ENCODE data around the gene KLHL21. TPM values are rescaled to one million over a fixed set of nuclear protein-coding genes. Genes with fewer than 3 reads are reported as not detected.

KLHL21 gene
- total and polyA plus RNA-seq, 10 of the 15 experiments (the other 5 are each of a cell fraction or from before 2014, with no cell fraction given): 0.76 to 12.2 (median 5.2) TPM

GRCh38 chr1:6612641-6613360, 10.1 kb upstream of the KLHL21 start (continued):
- TF ChIP-seq, protein P1, sequence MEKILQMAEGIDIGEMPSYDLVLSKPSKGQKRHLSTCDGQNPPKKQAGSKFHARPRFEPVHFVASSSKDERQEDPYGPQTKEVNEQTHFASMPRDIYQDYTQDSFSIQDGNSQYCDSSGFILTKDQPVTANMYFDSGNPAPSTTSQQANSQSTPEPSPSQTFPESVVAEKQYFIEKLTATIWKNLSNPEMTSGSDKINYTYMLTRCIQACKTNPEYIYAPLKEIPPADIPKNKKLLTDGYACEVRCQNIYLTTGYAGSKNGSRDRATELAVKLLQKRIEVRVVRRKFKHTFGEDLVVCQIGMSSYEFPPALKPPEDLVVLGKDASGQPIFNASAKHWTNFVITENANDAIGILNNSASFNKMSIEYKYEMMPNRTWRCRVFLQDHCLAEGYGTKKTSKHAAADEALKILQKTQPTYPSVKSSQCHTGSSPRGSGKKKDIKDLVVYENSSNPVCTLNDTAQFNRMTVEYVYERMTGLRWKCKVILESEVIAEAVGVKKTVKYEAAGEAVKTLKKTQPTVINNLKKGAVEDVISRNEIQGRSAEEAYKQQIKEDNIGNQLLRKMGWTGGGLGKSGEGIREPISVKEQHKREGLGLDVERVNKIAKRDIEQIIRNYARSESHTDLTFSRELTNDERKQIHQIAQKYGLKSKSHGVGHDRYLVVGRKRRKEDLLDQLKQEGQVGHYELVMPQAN (conservative IDR thresholded peaks at IDR 0.05): peak; percentile 51; the same call in 1 of the 2 replicates
- peak; percentile 48; the same call in 1 of the 2 replicates for TF ChIP-seq EED (IDR thresholded peaks at IDR 0.05; ENCODE audit: low read depth)
- TF ChIP-seq DPF2 (IDR thresholded peaks at IDR 0.05): peak; percentile 41; the same call in 1 of the 2 replicates
- TF ChIP-seq YY1 (IDR thresholded peaks at IDR 0.05; ENCODE audit: low read depth, low read length): no peak
- no peak for TF ChIP-seq YBX1 (IDR thresholded peaks at IDR 0.05)

- H3K36me3 ChIP-seq (ENCODE audit: control insufficient read depth in 2 of 2, insufficient read depth in 2 of 2, low read length in 1 of 2): no peaks in the 10 kb centered on the region; a peak in 1 of 4 replicates
- H3K9me3 ChIP-seq (replicated peaks; ENCODE audit: control insufficient read depth, insufficient read depth, low read length): no peaks in the 10 kb centered on the region
- H3K79me2 ChIP-seq (ENCODE audit: control insufficient read depth, insufficient read depth, low read length): peaks cover 33% of the 10 kb centered on the region
- intact Hi-C loops (cut with micrococcal nuclease; ENCODE audit: unreplicated experiment): no loop called here
- ChIA-PET SMC1A (ENCODE audit: uncharacterized antibody, unreplicated experiment) (interaction anchor here (0.9 to 1.2 kb wide), 2 partner anchors 8 to 25 kb away, joined by 3 to 5 read pairs; partner anchors contain the start of gene ZBTB48), POLR2A (interaction anchor here (0.5 to 0.9 kb wide), 3 partner anchors 8 to 66 kb away, joined by 3 to 4 read pairs (median 3); no protein-coding TSS in a partner anchor), CTCF (interaction anchor here (0.7 to 5.4 kb wide), 3 partner anchors 8 to 50 kb away, joined by 3 to 39 read pairs (median 3); partner anchors contain the start of genes NOL9 and TAS1R1), RAD21 (ENCODE audit: unreplicated experiment) (no interaction called here)
- FAIRE-seq: no peak
- peak overlapping the region; percentile 100; the same call in 1 of the 2 replicates for H3K4me2 ChIP-seq (ENCODE audit: control insufficient read depth, insufficient read depth)
- H3K27ac ChIP-seq (ENCODE audit: control insufficient read depth, insufficient read depth): peak overlapping the region; percentile 3; the same call in 1 of the 2 replicates
- H4K20me1 ChIP-seq (ENCODE audit: control insufficient read depth, insufficient read depth): no peaks in the 10 kb centered on the region
- H3K4me1 ChIP-seq (ENCODE audit: control insufficient read depth, insufficient read depth, low read length): peaks cover 10% of the 10 kb centered on the region
- no TSS peak for BruUV-seq (replicated peaks)
- no peaks in the 10 kb centered on the region for H3K27me3 ChIP-seq (replicated peaks in 1 of 2; ENCODE audit: control insufficient read depth in 2 of 2, insufficient read depth in 2 of 2, low read length in 1 of 2)
- no peak overlapping the region for H3K9ac ChIP-seq (ENCODE audit: control insufficient read depth, insufficient read depth, low read length)
- ATAC-seq: no peak
- in situ Hi-C loops (cut with MboI): no loop called here
- peak overlapping the region; percentile 70 for H2AFZ ChIP-seq (ENCODE audit: control insufficient read depth, low read depth, low read length)
- no peak for DNase-seq (ENCODE audit: low read depth, low spot score)
- 0 out of 2 replicates have a peak overlapping the region, but pooled peaks have one; percentile 94 for H3K4me3 ChIP-seq
- WGBS (ENCODE audit: insufficient coverage, insufficient replicate concordance, low lambda C conversion rate, missing lambda C conversion rate): 98% methylated on average over 19 of the region's 19 CpGs
- 0 out of 2 replicates have a peak, but pooled peaks have one; percentile 30 for TF ChIP-seq MLLT1 (IDR thresholded peaks at IDR 0.05)
- TF ChIP-seq CREM (IDR thresholded peaks at IDR 0.05; ENCODE audit: low read depth): no peak
- TF ChIP-seq ASH2L (IDR thresholded peaks at IDR 0.05; ENCODE audit: borderline replicate concordance, low read depth): no peak
- TF ChIP-seq, protein P2, sequence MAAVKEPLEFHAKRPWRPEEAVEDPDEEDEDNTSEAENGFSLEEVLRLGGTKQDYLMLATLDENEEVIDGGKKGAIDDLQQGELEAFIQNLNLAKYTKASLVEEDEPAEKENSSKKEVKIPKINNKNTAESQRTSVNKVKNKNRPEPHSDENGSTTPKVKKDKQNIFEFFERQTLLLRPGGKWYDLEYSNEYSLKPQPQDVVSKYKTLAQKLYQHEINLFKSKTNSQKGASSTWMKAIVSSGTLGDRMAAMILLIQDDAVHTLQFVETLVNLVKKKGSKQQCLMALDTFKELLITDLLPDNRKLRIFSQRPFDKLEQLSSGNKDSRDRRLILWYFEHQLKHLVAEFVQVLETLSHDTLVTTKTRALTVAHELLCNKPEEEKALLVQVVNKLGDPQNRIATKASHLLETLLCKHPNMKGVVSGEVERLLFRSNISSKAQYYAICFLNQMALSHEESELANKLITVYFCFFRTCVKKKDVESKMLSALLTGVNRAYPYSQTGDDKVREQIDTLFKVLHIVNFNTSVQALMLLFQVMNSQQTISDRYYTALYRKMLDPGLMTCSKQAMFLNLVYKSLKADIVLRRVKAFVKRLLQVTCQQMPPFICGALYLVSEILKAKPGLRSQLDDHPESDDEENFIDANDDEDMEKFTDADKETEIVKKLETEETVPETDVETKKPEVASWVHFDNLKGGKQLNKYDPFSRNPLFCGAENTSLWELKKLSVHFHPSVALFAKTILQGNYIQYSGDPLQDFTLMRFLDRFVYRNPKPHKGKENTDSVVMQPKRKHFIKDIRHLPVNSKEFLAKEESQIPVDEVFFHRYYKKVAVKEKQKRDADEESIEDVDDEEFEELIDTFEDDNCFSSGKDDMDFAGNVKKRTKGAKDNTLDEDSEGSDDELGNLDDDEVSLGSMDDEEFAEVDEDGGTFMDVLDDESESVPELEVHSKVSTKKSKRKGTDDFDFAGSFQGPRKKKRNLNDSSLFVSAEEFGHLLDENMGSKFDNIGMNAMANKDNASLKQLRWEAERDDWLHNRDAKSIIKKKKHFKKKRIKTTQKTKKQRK (IDR thresholded peaks at IDR 0.05; ENCODE audit: low read depth, low read length): no peak
- TF ChIP-seq ZBTB33 (IDR thresholded peaks at IDR 0.05): peak; percentile 73; the same call in 1 of the 2 replicates
- no peak for TF ChIP-seq SMARCA5 (IDR thresholded peaks at IDR 0.05)
- no peak for TF ChIP-seq KLF5 (IDR thresholded peaks at IDR 0.05; ENCODE audit: partially characterized antibody)
Measured at GRCh38 chr1:6603915-6604558, 1.4 kb upstream of the KLHL21 start.

Data from GM12878 (cell line).